NCI-H2107 (cell line): ENCODE results near the gene MAPK8IP3.

Experiments used
- DNase-seq: peaks from one replicate; lab custom pipeline; 2025; lab: John Stamatoyannopoulos, UW

MAPK8IP3 gene

GRCh38 chr16:1812732-1813163, 106.8 kb downstream of the MAPK8IP3 start:
- peak; percentile 68 for DNase-seq

GRCh38 chr16:1815461-1815860, 109.5 kb downstream of the MAPK8IP3 start:
- DNase-seq: no peak

- no peak for DNase-seq
These were observed 110.6 kb downstream of the MAPK8IP3 start for GRCh38 chr16:1816396-1817275.

- DNase-seq: no peak
These were observed 111.2 kb downstream of the MAPK8IP3 start for GRCh38 chr16:1817276-1817589.

- DNase-seq: no peak
These were observed 111.7 kb downstream of the MAPK8IP3 start for GRCh38 chr16:1817716-1818115.

GRCh38 chr16:1818204-1818872, 112.3 kb downstream of the MAPK8IP3 start:
- DNase-seq: no peak

- DNase-seq: no peak
These were observed 113.0 kb downstream of the MAPK8IP3 start for GRCh38 chr16:1818873-1819525.

- DNase-seq: no peak
These were observed 113.6 kb downstream of the MAPK8IP3 start for GRCh38 chr16:1819611-1820010.
